Central memory CD8-positive, alpha-beta T cell (primary cell): ENCODE data around the gene WSCD1.

Experiments used
- ATAC-seq: fragments of 150-1000 bp; cut with Tn5 transposase; replicated peaks from 2 replicates; pipeline ENCODE4 v1.10.0; 2022; ENCODE audit warnings: mild to moderate bottlenecking, moderate FRiP score, moderate number of reproducible peaks; ENCODE audit not compliant: poor library complexity, severe bottlenecking; ENCODE audit errors: extremely low read depth
- DNase-seq, 2 donors: peaks; one replicate each; pipeline ENCODE4 v3.0.0; 2021; ENCODE audit warnings: low spot score in 2 of 2
- H3K27ac Mint-ChIP-seq: one replicate; pipeline ENCODE4 v1.8.0; 2022; ENCODE audit warnings: low read depth, mild to moderate bottlenecking, moderate library complexity, mixed read lengths
- H3K27me3 Mint-ChIP-seq: one replicate; pipeline ENCODE4 v1.8.0; 2022; ENCODE audit warnings: mixed read lengths
- H3K36me3 Mint-ChIP-seq: one replicate; pipeline ENCODE4 v1.8.0; 2022; ENCODE audit warnings: mild to moderate bottlenecking, moderate library complexity, mixed read lengths; ENCODE audit not compliant: insufficient read depth
- H3K4me1 Mint-ChIP-seq: one replicate; pipeline ENCODE4 v1.8.0; 2022; ENCODE audit warnings: mixed read lengths
- H3K4me3 Mint-ChIP-seq: one replicate; pipeline ENCODE4 v1.8.0; 2022; ENCODE audit warnings: mild to moderate bottlenecking, moderate library complexity, mixed read lengths
- H3K9me3 Mint-ChIP-seq: one replicate; pipeline ENCODE4 v1.8.0; 2022; ENCODE audit warnings: mixed read lengths

WSCD1 gene

DNA sequence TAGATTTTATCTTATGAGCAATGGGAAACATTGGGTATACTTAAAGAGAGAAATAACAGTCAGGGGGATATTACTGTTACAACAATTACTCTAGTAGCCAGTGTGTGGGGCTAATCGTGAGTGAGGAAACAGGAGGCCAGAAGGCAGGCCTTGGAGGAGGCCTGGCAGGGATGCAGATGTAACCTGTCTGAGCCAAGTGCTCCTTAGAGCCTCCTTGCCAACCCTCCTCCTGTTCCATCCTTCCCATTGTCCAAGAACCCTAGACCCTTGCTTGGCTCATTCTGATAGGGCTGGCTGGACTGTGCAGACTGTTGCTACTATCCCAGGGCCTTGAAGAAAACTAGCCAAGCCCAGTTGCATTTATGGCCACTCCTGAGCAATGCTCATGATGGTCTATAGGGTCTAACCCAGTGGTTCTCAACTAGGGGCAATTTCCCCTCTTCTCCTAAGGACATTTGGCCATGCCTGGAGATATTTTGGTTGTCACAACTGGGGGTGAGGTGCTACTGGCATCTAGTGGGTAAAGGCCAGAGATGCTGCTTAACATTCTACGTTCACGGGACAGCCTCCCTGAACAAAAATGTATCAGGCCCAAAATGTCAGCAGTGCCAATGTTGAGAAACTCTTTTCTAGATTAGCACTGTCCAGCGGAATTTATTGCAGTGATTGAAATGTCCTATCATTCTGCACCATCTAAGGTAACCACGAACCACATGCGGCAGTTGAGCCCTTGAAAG lies 24.4 kb upstream of the WSCD1 start:
- no peaks in the 10 kb centered on the region for H3K9me3 Mint-ChIP-seq
- H3K27ac Mint-ChIP-seq = no peak overlapping the region
- H3K27me3 Mint-ChIP-seq = peaks cover 9% of the 10 kb centered on the region
- H3K4me1 Mint-ChIP-seq = no peaks in the 10 kb centered on the region
- no peak for ATAC-seq
- no peak for DNase-seq
- no peaks in the 10 kb centered on the region for H3K36me3 Mint-ChIP-seq
- no peak overlapping the region for H3K4me3 Mint-ChIP-seq

DNA sequence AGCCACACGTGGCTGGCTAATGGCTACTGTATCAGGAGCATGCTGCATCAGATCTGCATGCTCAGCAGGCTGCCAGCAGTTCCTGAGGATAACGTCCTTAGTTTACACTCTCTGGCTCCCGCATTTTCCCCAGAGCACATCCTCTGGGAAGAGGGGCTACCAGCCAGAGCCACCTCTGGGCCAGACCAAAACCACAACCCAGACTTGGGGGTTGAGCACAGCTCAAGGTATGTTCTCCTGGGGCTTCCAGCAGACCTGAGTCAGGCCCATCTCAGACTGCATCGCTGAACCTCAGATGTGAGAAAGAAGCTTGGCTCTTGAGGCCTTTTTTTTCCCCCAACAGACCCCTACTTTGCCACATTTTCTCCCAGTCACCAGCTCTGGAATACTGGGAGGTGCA lies 23.7 kb upstream of the WSCD1 start:
- DNase-seq (no peak), ATAC-seq (no peak)
- Mint-ChIP-seq H3K4me3 (no peak overlapping the region), H3K27me3 (peaks cover 12% of the 10 kb centered on the region), H3K9me3 (no peaks in the 10 kb centered on the region), H3K27ac (no peak overlapping the region), H3K36me3 (no peaks in the 10 kb centered on the region), H3K4me1 (no peaks in the 10 kb centered on the region)

DNA sequence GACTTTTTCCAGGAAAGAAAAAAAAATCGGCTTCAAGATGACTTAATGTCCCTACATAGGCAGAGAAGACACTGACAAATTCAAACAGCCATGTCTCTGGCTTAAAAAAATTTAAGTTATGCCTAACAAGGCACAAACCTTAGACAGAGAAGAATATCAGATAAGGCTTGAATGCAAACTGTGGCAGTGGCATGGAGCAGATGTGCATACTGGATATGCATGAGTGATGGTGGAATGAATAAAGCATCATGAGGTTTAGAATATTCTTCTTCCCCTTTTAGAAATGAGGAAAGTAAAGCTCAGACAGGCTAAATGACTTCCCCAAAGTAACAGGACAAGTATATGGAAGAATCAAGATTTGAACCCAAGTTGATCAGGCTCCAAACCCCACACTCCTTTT lies 23.2 kb upstream of the WSCD1 start:
- ATAC-seq = no peak
- no peak overlapping the region for H3K4me3 Mint-ChIP-seq

DNA sequence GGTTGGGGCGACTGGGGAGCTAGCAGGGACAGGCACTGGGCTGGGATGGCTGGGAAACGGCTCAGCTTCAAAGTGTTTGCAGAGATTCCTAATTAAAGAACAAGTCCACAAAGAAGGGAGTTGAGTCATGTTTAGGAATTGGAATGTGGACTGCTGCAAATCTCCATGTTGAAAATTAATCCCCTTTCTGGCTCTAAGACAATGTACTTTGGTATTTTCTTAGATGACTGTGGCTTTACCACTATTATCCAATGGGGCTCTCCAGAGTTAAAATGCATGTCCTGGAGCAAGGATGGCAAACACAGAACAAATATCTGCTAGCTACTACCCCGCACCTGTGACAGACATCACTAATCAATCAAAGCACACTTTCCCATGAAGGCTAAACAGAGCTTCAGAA lies 22.2 kb upstream of the WSCD1 start:
- H3K36me3 Mint-ChIP-seq = no peaks in the 10 kb centered on the region
- no peak overlapping the region for H3K27ac Mint-ChIP-seq
- ATAC-seq (no peak), DNase-seq (no peak)
- H3K27me3 Mint-ChIP-seq = peaks cover 24% of the 10 kb centered on the region
- no peaks in the 10 kb centered on the region for H3K9me3 Mint-ChIP-seq
- no peak overlapping the region for H3K4me3 Mint-ChIP-seq
- no peaks in the 10 kb centered on the region for H3K4me1 Mint-ChIP-seq

More for the DNA sequence above, 23.2 kb upstream of the WSCD1 start:
- H3K27me3 Mint-ChIP-seq = peaks cover 14% of the 10 kb centered on the region
- DNase-seq = no peak
- H3K27ac Mint-ChIP-seq = no peak overlapping the region
- no peaks in the 10 kb centered on the region for H3K4me1 Mint-ChIP-seq
- no peaks in the 10 kb centered on the region for H3K36me3 Mint-ChIP-seq
- no peaks in the 10 kb centered on the region for H3K9me3 Mint-ChIP-seq

GRCh38 chr17:6048486-6048885 lies 21.7 kb upstream of the WSCD1 start:
- DNase-seq = no peak
- no peaks in the 10 kb centered on the region for H3K4me1 Mint-ChIP-seq
- H3K4me3 Mint-ChIP-seq = no peak overlapping the region
- peaks cover 29% of the 10 kb centered on the region for H3K27me3 Mint-ChIP-seq
- no peak for ATAC-seq
- H3K9me3 Mint-ChIP-seq = no peaks in the 10 kb centered on the region
- H3K36me3 Mint-ChIP-seq = no peaks in the 10 kb centered on the region
- H3K27ac Mint-ChIP-seq = no peak overlapping the region

GRCh38 chr17:6052926-6053325 lies 17.3 kb upstream of the WSCD1 start:
- Mint-ChIP-seq H3K27me3 (peaks cover 50% of the 10 kb centered on the region), H3K4me1 (no peaks in the 10 kb centered on the region), H3K36me3 (no peaks in the 10 kb centered on the region), H3K27ac (no peak overlapping the region), H3K9me3 (no peaks in the 10 kb centered on the region), H3K4me3 (no peak overlapping the region)
- ATAC-seq (no peak), DNase-seq (no peak)

- no peak overlapping the region for H3K4me3 Mint-ChIP-seq
- no peaks in the 10 kb centered on the region for H3K4me1 Mint-ChIP-seq
- no peak overlapping the region for H3K27ac Mint-ChIP-seq
- DNase-seq (no peak), ATAC-seq (no peak)
- H3K9me3 Mint-ChIP-seq = no peaks in the 10 kb centered on the region
- peaks cover 50% of the 10 kb centered on the region for H3K27me3 Mint-ChIP-seq
- no peaks in the 10 kb centered on the region for H3K36me3 Mint-ChIP-seq
Measured at GRCh38 chr17:6054372-6054771, 15.8 kb upstream of the WSCD1 start.

GRCh38 chr17:6056104-6056503 lies 14.1 kb upstream of the WSCD1 start:
- no peaks in the 10 kb centered on the region for H3K36me3 Mint-ChIP-seq
- DNase-seq (no peak), ATAC-seq (no peak)
- no peaks in the 10 kb centered on the region for H3K4me1 Mint-ChIP-seq
- no peak overlapping the region for H3K27ac Mint-ChIP-seq
- peaks cover 57% of the 10 kb centered on the region for H3K27me3 Mint-ChIP-seq
- no peaks in the 10 kb centered on the region for H3K9me3 Mint-ChIP-seq
- H3K4me3 Mint-ChIP-seq = no peak overlapping the region

DNA sequence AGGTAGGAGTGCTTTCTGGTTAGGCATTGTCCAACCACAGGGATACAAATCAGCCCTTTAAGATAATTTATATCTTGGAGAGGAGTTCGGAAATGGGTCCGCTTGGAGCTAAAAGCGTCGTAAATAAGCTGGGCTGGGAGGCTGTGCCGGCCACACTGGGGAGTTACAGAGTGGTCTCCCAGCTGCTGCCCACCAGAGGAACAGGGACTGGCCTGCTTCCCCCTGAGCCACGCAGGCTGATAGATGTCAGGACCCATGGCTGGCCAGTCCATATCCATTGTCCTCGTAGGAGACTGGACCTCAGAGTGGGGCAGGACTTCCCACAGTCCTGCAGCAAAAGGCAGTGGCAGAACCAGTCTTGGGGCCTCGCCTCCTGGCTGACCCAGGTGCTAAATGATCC lies 12.6 kb upstream of the WSCD1 start:
- H3K4me3 Mint-ChIP-seq = no peak overlapping the region
- no peak overlapping the region for H3K27ac Mint-ChIP-seq
- H3K36me3 Mint-ChIP-seq = no peaks in the 10 kb centered on the region
- no peak for ATAC-seq
- no peak for DNase-seq
- no peaks in the 10 kb centered on the region for H3K4me1 Mint-ChIP-seq
- H3K27me3 Mint-ChIP-seq = peaks cover 44% of the 10 kb centered on the region
- H3K9me3 Mint-ChIP-seq = no peaks in the 10 kb centered on the region

- Mint-ChIP-seq H3K4me3 (no peak overlapping the region), H3K36me3 (no peaks in the 10 kb centered on the region), H3K4me1 (no peaks in the 10 kb centered on the region), H3K9me3 (no peaks in the 10 kb centered on the region), H3K27me3 (peaks cover 53% of the 10 kb centered on the region), H3K27ac (no peak overlapping the region)
- DNase-seq (no peak), ATAC-seq (no peak)
Measured at GRCh38 chr17:6059406-6059805, 10.8 kb upstream of the WSCD1 start.

- H3K27ac Mint-ChIP-seq = no peak overlapping the region
- no peaks in the 10 kb centered on the region for H3K4me1 Mint-ChIP-seq
- H3K9me3 Mint-ChIP-seq = no peaks in the 10 kb centered on the region
- ATAC-seq = no peak
- no peaks in the 10 kb centered on the region for H3K36me3 Mint-ChIP-seq
- H3K27me3 Mint-ChIP-seq = peaks cover 55% of the 10 kb centered on the region
- no peak overlapping the region for H3K4me3 Mint-ChIP-seq
- DNase-seq = no peak
Measured at GRCh38 chr17:6061290-6061689, 8.9 kb upstream of the WSCD1 start.

DNA sequence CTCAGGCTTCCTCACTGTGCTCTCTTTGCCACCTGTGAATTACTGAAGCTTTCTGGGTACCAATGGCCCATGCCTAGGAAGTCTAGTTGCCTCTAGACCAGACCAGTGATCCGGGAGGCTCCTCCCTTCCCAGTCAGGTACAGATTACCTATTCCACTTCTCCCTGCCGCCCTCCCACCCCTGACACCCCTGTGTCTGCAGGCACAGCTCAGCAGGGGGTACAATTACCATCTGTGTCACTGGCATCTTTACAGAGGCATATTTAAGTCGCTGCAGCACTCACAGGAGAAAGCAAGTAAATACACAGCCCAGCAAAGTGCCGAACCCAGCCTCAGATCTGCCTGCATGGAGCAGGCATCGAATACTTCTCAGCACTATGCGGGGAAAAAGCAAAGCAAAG lies 5.3 kb upstream of the WSCD1 start:
- Mint-ChIP-seq H3K4me3 (no peak overlapping the region), H3K9me3 (no peaks in the 10 kb centered on the region), H3K27ac (no peak overlapping the region), H3K27me3 (peaks cover 83% of the 10 kb centered on the region), H3K36me3 (peaks cover 2% of the 10 kb centered on the region), H3K4me1 (peaks cover 11% of the 10 kb centered on the region)
- DNase-seq (no peak), ATAC-seq (no peak)

GRCh38 chr17:6065351-6065750 lies 4.8 kb upstream of the WSCD1 start:
- Mint-ChIP-seq H3K36me3 (peaks cover 2% of the 10 kb centered on the region), H3K4me1 (peaks cover 13% of the 10 kb centered on the region), H3K27me3 (peaks cover 82% of the 10 kb centered on the region), H3K4me3 (no peak overlapping the region), H3K27ac (no peak overlapping the region), H3K9me3 (no peaks in the 10 kb centered on the region)
- ATAC-seq (no peak), DNase-seq (no peak)
